GDM1 (cell line): Measurements from ENCODE around the gene S100A6.
A peak's percentile ranks its signal among the peaks of the same experiment; 100 is the strongest.

Source experiments
- DNase-seq: peaks from one replicate; lab custom pipeline; 2025; lab: John Stamatoyannopoulos, UW

Gene S100A6

GRCh38 chr1:153545067-153546055 is 9.6 kb upstream of the S100A6 start, which contains the start of gene S100A4:
S100A4 (minus strand) TSS chr1:153545806; CDS start chr1:153544794, 1,012 bp downstream.
- DNase-seq = peak; percentile 90

DNA sequence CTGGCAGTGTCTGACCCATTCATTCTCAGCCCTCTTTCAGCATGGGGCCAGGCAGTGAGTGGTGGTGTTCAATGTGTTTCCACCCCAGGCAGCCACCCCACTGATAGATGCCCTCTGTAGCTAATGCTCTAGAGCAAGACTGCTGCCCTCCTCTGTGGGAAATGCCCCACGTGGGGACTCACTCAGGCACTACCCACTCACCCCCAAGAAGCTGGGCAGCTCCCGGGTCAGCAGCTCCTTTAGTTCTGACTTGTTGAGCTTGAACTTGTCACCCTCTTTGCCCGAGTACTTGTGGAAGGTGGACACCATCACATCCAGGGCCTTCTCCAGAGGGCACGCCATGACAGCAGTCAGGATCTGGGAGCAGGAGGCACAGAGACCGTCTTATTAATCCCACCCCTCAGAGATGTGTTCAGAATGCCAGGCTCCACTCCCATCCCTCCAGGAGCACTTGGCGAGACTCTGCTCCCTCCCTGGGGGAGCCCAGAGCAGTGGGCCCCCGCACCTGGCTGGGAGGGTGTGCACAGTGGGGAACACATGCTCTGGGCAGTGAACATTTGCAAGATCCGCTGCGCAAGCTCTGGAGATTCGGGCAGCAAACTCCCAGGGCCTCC is 8.8 kb upstream of the S100A6 start:
- DNase-seq = no peak

DNA sequence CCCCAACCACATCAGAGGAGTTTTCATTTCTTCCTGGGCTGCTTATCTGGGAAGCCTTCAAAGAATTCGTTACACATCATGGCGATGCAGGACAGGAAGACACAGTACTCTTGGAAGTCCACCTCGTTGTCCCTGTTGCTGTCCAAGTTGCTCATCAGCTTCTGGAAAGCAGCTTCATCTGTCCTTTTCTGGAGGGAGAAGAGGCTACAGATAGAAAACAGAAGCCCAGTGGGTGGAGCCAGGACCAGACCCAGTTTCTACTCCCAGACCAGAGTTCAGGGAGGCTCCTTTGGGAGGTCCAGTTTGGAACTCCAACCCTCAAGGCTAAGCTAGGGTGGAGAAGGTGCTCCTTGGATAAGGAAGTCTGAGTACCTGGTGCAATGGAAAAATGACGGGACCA is 7.9 kb upstream of the S100A6 start:
- DNase-seq = no peak

DNA sequence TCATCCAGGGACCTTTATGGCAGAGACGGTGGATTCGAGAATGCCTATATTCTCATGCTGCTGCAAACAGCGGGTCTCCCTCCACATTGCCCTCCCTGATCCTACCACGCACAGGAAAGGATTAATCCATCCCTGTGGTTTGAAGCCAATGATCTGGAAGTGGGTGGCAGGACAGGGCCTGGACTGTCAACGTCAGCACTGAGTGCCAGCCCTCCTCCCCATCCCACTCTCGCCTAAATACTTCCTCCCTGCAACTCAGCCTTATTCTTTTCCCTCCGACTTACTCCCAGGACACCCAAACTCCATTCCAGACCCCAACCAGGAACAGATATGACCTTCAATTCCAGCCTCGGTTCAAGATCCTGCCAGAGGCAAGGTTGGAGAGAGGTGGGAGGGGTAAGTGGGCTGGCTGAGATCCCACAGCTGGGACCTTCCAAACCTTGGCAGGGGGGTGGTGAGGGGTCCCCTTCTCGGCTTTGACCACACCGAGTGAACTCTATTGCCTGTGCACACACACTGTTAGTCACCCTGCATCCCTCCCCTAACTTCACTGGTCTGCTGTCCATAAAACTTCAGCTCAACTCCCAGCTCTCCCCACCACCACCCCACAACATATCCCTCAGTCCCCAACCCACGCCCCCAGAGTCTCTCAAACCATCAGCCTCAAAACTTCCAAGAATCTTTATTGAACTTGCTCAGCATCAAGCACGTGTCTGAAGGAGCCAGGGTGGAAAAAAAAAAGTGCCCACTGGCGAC is 7.3 kb upstream of the S100A6 start:
- no peak for DNase-seq

GRCh38 chr1:153541641-153542590 is 6.1 kb upstream of the S100A6 start:
- DNase-seq = no peak

GRCh38 chr1:153540394-153541361 is 4.9 kb upstream of the S100A6 start, which contains the start of gene S100A5:
S100A5 (minus strand) TSS chr1:153540934; CDS start chr1:153540191, 743 bp downstream.
- DNase-seq = peak; percentile 63

DNA sequence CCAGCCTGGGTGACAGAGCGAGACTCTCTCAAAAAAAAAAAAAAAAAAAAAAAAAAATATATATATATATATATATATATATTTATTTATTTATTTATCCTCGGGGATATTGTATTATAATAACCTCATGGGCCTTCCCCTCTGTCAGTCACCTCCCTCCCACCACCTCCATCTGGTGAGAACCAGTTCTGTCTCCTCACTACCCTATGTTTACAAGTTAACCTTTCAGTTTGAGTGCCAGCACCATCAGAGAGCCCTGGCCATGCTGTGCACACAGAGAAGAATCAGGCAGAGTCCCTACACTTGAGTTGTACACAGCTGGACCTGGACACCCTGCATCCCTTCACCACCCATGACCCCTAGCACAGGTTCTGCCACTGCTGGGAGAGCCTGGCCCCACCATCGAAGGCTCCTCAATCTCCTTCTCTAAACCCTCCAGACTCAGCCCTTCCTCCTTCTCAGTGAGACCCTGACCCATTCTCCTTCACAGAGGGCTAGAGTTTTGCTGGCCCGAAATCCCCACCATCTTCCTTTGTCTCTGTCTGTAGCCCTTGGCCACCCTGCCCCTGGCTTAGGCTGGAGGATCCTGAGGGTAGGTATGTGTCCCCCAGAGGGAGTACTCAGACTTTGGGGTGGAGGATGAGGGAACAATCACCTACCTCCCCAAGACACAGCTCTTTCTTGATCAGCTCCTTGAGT is 3.8 kb upstream of the S100A6 start:
- no peak for DNase-seq

- no peak for DNase-seq
Observed at GRCh38 chr1:153538315-153538821, 2.6 kb upstream of the S100A6 start.

DNA sequence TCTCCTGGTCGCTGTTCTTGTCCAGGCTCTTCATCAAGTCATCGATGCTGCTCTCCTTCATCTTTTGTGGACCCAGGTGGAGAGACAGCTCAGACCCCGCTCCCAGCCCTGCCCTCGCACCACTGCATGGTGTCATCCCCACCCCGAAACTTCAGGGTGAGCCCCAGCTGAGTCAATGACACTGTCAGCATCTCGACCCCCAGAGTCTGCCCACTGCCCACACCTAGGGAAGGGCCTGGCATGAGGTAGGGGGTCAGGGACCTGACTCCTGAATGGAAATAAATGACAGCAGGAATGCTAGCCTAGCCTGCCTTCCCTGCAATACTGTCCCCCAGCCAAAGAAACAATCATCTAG is 1.6 kb upstream of the S100A6 start:
- DNase-seq = no peak

- no peak for DNase-seq
Observed at GRCh38 chr1:153536671-153537375, 1.0 kb upstream of the S100A6 start.

- DNase-seq = no peak
Observed at GRCh38 chr1:153536012-153536670, 350 bp upstream of the S100A6 start.

GRCh38 chr1:153534925-153535241 is 908 bp downstream of the S100A6 start:
- DNase-seq = no peak

DNA sequence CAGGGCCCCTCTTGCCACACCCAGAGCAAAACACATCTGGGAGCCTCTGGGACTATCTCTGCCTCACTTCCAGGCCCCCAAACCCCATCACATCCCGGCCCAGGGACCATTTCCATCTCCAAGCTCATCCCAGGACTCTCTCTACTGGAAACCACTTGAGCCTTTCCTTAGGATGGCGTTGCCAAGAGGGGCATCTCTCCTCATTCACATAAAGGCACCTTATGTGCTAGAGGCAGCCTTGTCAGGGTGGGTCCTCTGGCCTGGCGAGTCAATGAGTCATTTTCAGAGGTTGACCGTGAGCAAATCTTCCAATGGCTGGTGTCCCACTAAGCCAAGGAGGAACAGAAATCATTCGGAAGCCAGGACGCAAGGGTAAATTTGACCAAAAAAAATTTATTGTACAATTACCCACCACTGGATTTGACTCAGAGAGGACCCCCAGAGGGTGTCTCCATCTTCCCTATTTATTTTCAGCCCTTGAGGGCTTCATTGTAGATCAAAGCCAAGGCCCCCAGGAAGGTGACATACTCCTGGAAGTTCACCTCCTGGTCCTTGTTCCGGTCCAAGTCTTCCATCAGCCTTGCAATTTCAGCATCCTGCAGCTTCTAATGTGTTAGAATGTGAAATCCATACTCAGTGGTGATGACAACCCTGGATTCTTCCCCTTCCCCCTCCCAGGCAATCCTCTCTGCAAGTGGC is 1.4 kb downstream of the S100A6 start:
- no peak for DNase-seq

- no peak for DNase-seq
Observed at GRCh38 chr1:153533689-153534201, 2.0 kb downstream of the S100A6 start.

- peak; percentile 76 for DNase-seq
Observed at GRCh38 chr1:153532769-153533599, 2.8 kb downstream of the S100A6 start.

DNA sequence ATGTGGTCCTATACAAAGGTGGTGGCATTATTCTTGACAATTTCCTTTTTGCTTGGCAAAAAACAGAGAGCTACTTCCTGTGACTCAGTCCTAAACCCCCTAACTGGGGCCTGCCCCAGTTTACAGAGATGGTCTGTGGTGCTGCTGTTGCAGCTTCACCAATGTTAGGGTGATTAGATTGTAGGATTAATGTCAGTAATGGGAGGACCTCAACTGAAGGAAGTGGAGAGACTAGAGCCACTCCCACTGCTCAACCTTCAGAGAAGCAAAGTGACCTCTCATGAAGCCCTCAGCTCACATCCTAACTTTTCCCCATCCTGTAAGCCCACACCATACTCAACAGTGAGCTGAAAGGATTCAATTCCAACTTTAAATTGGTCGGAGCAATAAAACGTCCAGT is 3.6 kb downstream of the S100A6 start:
- peak; percentile 10 for DNase-seq
